Measurements from ENCODE around the gene EEF1E1. TPM values are rescaled to one million over a fixed set of nuclear protein-coding genes. Genes with fewer than 3 reads are reported as not detected.

The EEF1E1 gene
- total RNA-seq, result 10 to 100 TPM; 18.9 to 25.4 TPM

DNA sequence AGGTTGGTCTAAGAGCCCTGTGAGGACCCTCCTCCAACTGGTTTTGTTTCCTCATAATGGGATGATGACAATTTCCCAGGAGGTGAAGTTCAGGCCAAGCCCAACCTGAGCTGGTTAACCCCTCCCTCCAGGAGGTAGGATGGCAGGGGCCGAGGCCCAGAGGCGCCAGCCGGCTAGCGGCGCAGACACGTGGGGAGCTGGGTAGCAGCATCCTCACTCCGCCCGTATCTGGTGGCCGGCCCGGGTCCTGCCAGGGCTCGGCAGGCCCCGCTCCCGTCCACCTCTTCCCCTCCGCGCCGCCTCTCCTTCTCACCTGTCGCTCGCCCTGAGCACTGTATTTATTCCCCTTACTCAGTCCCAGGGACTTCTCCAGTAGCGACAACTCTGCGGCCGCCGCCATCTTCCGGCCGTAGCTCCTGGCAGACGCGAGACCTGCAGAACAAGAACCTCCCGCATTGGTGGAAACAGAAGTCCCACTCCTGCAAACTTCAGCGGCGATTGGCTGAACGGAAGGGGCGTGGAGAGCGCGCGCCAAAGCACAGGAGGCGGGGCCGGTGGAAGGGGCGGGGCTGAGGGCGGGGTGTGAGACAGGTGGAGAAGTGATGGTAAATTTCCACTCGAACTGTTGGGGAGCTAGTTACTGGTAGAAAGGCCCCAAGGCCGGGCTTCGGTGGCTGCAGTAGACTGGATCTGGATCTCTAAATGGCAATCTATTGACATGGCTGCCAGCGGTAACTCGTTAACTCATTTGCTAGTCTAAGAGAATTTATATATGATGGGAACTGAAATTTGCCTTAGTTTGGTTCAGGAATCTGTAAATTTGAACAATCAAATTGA lies at the start of gene EEF1E1:
Gene EEF1E1, minus strand, starts transcription at position 427 of the 837 bp plus-strand sequence. Its CDS starts 27 bp downstream, at position 400.
- H3K27me3 ChIP-seq, result no peaks in the 10 kb centered on the region
- no peaks in the 10 kb centered on the region for H3K9me3 ChIP-seq
- peaks cover 12% of the 10 kb centered on the region for H3K4me1 ChIP-seq
- WGBS, 2 donors, result 1 to 2% methylated on average over 25 to 43 of the region's 43 CpGs
- DNase-seq, result peak; percentile 96 to 99 (median 97)
- H3K36me3 ChIP-seq (replicated peaks in 1 of 2; ENCODE audit: insufficient read depth in 1 of 2, low read depth in 2 of 2), result no peaks in the 10 kb centered on the region
- TF ChIP-seq POLR2A (IDR thresholded peaks at IDR 0.05), result peak in 2 of 3 donors; percentile 71 to 74
- TF ChIP-seq, protein P1, sequence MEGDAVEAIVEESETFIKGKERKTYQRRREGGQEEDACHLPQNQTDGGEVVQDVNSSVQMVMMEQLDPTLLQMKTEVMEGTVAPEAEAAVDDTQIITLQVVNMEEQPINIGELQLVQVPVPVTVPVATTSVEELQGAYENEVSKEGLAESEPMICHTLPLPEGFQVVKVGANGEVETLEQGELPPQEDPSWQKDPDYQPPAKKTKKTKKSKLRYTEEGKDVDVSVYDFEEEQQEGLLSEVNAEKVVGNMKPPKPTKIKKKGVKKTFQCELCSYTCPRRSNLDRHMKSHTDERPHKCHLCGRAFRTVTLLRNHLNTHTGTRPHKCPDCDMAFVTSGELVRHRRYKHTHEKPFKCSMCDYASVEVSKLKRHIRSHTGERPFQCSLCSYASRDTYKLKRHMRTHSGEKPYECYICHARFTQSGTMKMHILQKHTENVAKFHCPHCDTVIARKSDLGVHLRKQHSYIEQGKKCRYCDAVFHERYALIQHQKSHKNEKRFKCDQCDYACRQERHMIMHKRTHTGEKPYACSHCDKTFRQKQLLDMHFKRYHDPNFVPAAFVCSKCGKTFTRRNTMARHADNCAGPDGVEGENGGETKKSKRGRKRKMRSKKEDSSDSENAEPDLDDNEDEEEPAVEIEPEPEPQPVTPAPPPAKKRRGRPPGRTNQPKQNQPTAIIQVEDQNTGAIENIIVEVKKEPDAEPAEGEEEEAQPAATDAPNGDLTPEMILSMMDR (IDR thresholded peaks at IDR 0.05), result peak in 2 of 7 experiments; percentile 12 to 14
- peak; percentile 100 for ATAC-seq
- intact Hi-C loops (cut with DNase I), result no loop called here
- peak within 1 kb of the TSS; percentile 52 to 79 (median 66) for H3K27ac ChIP-seq
- peak within 1 kb of the TSS; percentile 24 to 73 for H3K4me3 ChIP-seq

DNA sequence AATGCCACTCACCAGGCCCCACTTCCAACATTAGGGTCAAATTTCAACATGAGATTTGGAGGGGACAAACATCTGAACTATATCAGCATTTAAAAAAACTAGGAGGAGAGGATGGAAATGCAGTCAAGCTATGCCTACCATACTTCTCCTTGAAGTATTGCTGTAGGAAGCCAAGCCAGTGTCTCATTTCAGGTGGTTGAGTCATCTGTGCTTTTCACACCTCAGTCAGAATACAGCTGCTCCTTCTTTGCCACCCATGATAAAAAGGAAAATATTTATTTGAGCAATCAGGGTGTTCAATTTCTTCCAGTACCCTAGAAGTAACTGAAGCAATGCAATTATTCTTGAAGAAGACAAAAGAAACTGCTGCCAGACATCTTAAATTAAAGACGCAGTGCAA lies 47.0 kb upstream of the EEF1E1 start:
- TF ChIP-seq, protein P1 (IDR thresholded peaks at IDR 0.05), result no peak
- TF ChIP-seq POLR2A (IDR thresholded peaks at IDR 0.05), result no peak

DNA sequence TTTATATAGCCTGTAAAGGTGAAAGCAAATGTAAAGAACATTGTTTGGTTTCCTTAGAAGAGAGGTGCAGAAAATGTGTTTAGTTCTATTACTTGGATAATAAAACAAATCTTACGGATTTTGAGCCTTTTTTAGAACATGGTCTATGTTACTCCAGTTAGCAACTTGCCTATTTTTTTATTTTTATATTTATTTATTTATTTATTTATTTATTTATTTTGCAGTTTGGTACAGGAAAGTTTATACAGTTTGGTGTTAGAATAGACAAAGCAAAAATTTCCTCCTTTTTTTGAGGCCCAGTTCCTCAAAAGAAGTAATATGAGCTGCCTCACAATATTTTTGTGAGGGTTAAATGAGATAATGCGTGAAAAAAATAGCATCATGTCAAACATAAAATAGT lies 41.6 kb upstream of the EEF1E1 start:
- H3K27ac ChIP-seq, result no peak overlapping the region
- TF ChIP-seq, protein P1 (IDR thresholded peaks at IDR 0.05), result no peak
- TF ChIP-seq POLR2A (IDR thresholded peaks at IDR 0.05), result no peak
- DNase-seq (no peak), ATAC-seq (no peak)
- no peaks in the 10 kb centered on the region for H3K4me1 ChIP-seq
- H3K9me3 ChIP-seq, result no peaks in the 10 kb centered on the region
- H3K4me3 ChIP-seq, result no peak overlapping the region
- intact Hi-C loops (cut with DNase I), result no loop called here
- WGBS, 2 donors, result 82 to 83% methylated on average over 2 of the region's 2 CpGs
- H3K27me3 ChIP-seq, result no peaks in the 10 kb centered on the region
- H3K36me3 ChIP-seq (replicated peaks in 1 of 2; ENCODE audit: insufficient read depth in 1 of 2, low read depth in 2 of 2), result no peaks in the 10 kb centered on the region

More for the DNA sequence above, 47.0 kb upstream of the EEF1E1 start:
- Histone ChIP-seq H3K36me3 (replicated peaks in 1 of 2; ENCODE audit: insufficient read depth in 1 of 2, low read depth in 2 of 2) (no peaks in the 10 kb centered on the region), H3K27me3 (no peaks in the 10 kb centered on the region), H3K27ac (no peak overlapping the region), H3K9me3 (no peaks in the 10 kb centered on the region), H3K4me3 (no peak overlapping the region), H3K4me1 (no peaks in the 10 kb centered on the region)
- DNase-seq (no peak), ATAC-seq (no peak)
- intact Hi-C loops (cut with DNase I), result no loop called here
- 79 to 95% methylated on average over 1 of the region's 1 CpG for WGBS, 2 donors

DNA sequence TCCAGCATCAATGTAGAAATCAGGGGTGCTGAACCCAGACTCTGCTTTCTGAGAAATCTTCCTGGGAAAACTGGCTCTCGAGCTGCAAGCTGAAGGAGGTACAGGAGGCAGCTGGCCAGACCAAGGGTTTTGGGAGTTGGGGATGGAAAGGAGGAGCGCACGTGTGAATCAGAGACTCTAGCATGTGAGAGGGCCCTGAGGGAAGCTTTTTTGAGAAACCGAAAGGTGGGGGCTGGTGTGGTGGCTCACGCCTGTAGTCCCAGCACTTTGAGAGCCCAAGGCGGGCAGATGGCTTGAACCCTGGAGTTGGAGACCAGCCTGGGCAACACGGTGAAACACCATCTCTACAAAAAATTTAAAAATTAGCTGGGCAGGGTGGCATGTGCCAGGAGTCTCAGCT lies 37.1 kb upstream of the EEF1E1 start:
- TF ChIP-seq, protein P1 (IDR thresholded peaks at IDR 0.05), result no peak
- TF ChIP-seq POLR2A (IDR thresholded peaks at IDR 0.05), result no peak
- no peak overlapping the region for H3K4me3 ChIP-seq
- no peak overlapping the region for H3K27ac ChIP-seq
- no peaks in the 10 kb centered on the region for H3K27me3 ChIP-seq
- no peaks in the 10 kb centered on the region for H3K36me3 ChIP-seq (replicated peaks in 1 of 2; ENCODE audit: insufficient read depth in 1 of 2, low read depth in 2 of 2)
- no peaks in the 10 kb centered on the region for H3K9me3 ChIP-seq
- intact Hi-C loops (cut with DNase I), result loop anchor here (10.0 kb wide), 1 partner anchor 75 kb away; no protein-coding TSS in a partner anchor
- 70 to 79% methylated on average over 7 of the region's 7 CpGs for WGBS, 2 donors
- no peak for DNase-seq
- no peak for ATAC-seq
- H3K4me1 ChIP-seq, result no peaks in the 10 kb centered on the region

Measured in body of pancreas (tissue), 4 donors.